A549 (cell line): ENCODE data around the gene TRABD. TPM values are rescaled to one million over a fixed set of nuclear protein-coding genes. Genes with fewer than 3 reads are reported as not detected.

ENCODE experiments used
- HOXB13 ChIP-seq: fragments of 250-450 bp; sonication (Bioruptor Pico); IDR thresholded peaks from 2 replicates; pipeline ENCODE4 v1.5.0; 2020; ENCODE audit warnings: low read depth, mild to moderate bottlenecking, moderate library complexity
- REST ChIP-seq: fragments of 200-600 bp; sonication (generic); IDR thresholded peaks from 2 replicates; pipeline ENCODE4 v1.6.1; 2016; ENCODE audit warnings: antibody characterized with exemption, mild to moderate bottlenecking, moderate library complexity
- TP53 ChIP-seq: fragments of 250-450 bp; sonication (Bioruptor Pico); IDR thresholded peaks from 2 replicates; pipeline ENCODE4 v1.5.0; 2021; ENCODE audit warnings: mild to moderate bottlenecking, moderate library complexity
- polyA plus RNA-seq, 4 experiments: library from polyadenylated mRNA; depleted of rRNA in 3 of 4; stranded (reverse); fragments of >200 nt; fragmentation: RNase III in 1 of 4; extraction: RNeasy Plus Mini Kit Qiagen cat#74134 plus additional on column Dnase treatment in 1 of 4; gene quantifications; 2 replicates in 3 of 4; 3 replicates in 1 of 4; pipeline ENCODE4 v1.2.3, GENCODE V29; 2011 to 2017
- TF ChIP-seq, protein P1 (sequence below): IDR thresholded peaks from 2 replicates; pipeline ENCODE4 v1.6.1; 2012

Gene TRABD
- polyA plus RNA-seq, 2 of the 4 experiments (the other 2 are of a cell fraction), result 14.8 to 30.4 TPM

GRCh38 chr22:50248196-50249081, 62.7 kb downstream of the TRABD start (continued):
- TF ChIP-seq, protein P1, sequence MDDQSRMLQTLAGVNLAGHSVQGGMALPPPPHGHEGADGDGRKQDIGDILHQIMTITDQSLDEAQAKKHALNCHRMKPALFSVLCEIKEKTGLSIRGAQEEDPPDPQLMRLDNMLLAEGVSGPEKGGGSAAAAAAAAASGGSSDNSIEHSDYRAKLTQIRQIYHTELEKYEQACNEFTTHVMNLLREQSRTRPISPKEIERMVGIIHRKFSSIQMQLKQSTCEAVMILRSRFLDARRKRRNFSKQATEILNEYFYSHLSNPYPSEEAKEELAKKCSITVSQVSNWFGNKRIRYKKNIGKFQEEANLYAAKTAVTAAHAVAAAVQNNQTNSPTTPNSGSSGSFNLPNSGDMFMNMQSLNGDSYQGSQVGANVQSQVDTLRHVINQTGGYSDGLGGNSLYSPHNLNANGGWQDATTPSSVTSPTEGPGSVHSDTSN, result no peak
- TF ChIP-seq HOXB13 (CRISPR knock-in tag), result no peak
- no peak for TF ChIP-seq TP53 (CRISPR knock-in tag)
- TF ChIP-seq REST, result no peak
- TF ChIP-seq, all 56 proteins: peak for 0

Other genes starting within 250 kb of the TRABD start
- 3.8 and 4.4 TPM in 2 replicates for gene PIM3, start 225.1 kb upstream of the TRABD start, polyA plus RNA-seq (2011; rRNA removed)
- 10.3 to 11.3 TPM (median 11.2 TPM) in 3 replicates for gene PIM3, start 225.1 kb upstream of the TRABD start, polyA plus RNA-seq (2017; fragmentation: RNase III; extraction: RNeasy Plus Mini Kit Qiagen cat#74134 plus additional on column Dnase treatment)
- 0.03 TPM in 1 of 2 replicates, not detected in the other for gene IL17REL, start 173.1 kb upstream of the TRABD start, polyA plus RNA-seq (2011; rRNA removed)
- 0.06 to 0.08 TPM (median 0.07 TPM) in 3 replicates for gene IL17REL, start 173.1 kb upstream of the TRABD start, polyA plus RNA-seq (2017; fragmentation: RNase III; extraction: RNeasy Plus Mini Kit Qiagen cat#74134 plus additional on column Dnase treatment)
- gene TTLL8, start 127.6 kb upstream of the TRABD start, polyA plus RNA-seq (2011; rRNA removed), result not detected in 2 replicates
- not detected in 3 replicates for gene TTLL8, start 127.6 kb upstream of the TRABD start, polyA plus RNA-seq (2017; fragmentation: RNase III; extraction: RNeasy Plus Mini Kit Qiagen cat#74134 plus additional on column Dnase treatment)
- gene MLC1, start 100.5 kb upstream of the TRABD start, polyA plus RNA-seq (2011; rRNA removed), result not detected in 2 replicates
- not detected in 3 replicates for gene MLC1, start 100.5 kb upstream of the TRABD start, polyA plus RNA-seq (2017; fragmentation: RNase III; extraction: RNeasy Plus Mini Kit Qiagen cat#74134 plus additional on column Dnase treatment)
- gene MOV10L1, start 95.9 kb upstream of the TRABD start, polyA plus RNA-seq (2011; rRNA removed), result 0.04 TPM in 1 of 2 replicates, not detected in the other
- gene MOV10L1, start 95.9 kb upstream of the TRABD start, polyA plus RNA-seq (2017; fragmentation: RNase III; extraction: RNeasy Plus Mini Kit Qiagen cat#74134 plus additional on column Dnase treatment), result 0.04 to 0.30 TPM in 2 of 3 replicates, not detected in the other
- gene PANX2, start 15.2 kb upstream of the TRABD start, polyA plus RNA-seq (2011; rRNA removed), result 1.5 and 1.6 TPM in 2 replicates
- 3.9 to 4.4 TPM (median 4.3 TPM) in 3 replicates for gene PANX2, start 15.2 kb upstream of the TRABD start, polyA plus RNA-seq (2017; fragmentation: RNase III; extraction: RNeasy Plus Mini Kit Qiagen cat#74134 plus additional on column Dnase treatment)
- gene SELENOO, start 15.1 kb downstream of the TRABD start, polyA plus RNA-seq (2011; rRNA removed), result 7.8 and 8.1 TPM in 2 replicates
- gene SELENOO, start 15.1 kb downstream of the TRABD start, polyA plus RNA-seq (2017; fragmentation: RNase III; extraction: RNeasy Plus Mini Kit Qiagen cat#74134 plus additional on column Dnase treatment), result 11.3 to 14.7 TPM (median 13.7 TPM) in 3 replicates
- 6.5 and 7.2 TPM in 2 replicates for gene TUBGCP6, start 59.1 kb downstream of the TRABD start, polyA plus RNA-seq (2011; rRNA removed)
- gene TUBGCP6, start 59.1 kb downstream of the TRABD start, polyA plus RNA-seq (2017; fragmentation: RNase III; extraction: RNeasy Plus Mini Kit Qiagen cat#74134 plus additional on column Dnase treatment), result 13.3 to 14.3 TPM (median 14.2 TPM) in 3 replicates
- gene HDAC10, start 65.4 kb downstream of the TRABD start, polyA plus RNA-seq (2011; rRNA removed), result 2.4 and 2.5 TPM in 2 replicates
- gene HDAC10, start 65.4 kb downstream of the TRABD start, polyA plus RNA-seq (2017; fragmentation: RNase III; extraction: RNeasy Plus Mini Kit Qiagen cat#74134 plus additional on column Dnase treatment), result 10.1 to 14.0 TPM (median 12.0 TPM) in 3 replicates
- 12.5 and 13.5 TPM in 2 replicates for gene MAPK12, start 75.8 kb downstream of the TRABD start, polyA plus RNA-seq (2011; rRNA removed)
- 24.1 to 26.0 TPM (median 25.8 TPM) in 3 replicates for gene MAPK12, start 75.8 kb downstream of the TRABD start, polyA plus RNA-seq (2017; fragmentation: RNase III; extraction: RNeasy Plus Mini Kit Qiagen cat#74134 plus additional on column Dnase treatment)
- gene MAPK11, start 84.5 kb downstream of the TRABD start, polyA plus RNA-seq (2011; rRNA removed), result 1.6 and 3.0 TPM in 2 replicates
- gene MAPK11, start 84.5 kb downstream of the TRABD start, polyA plus RNA-seq (2017; fragmentation: RNase III; extraction: RNeasy Plus Mini Kit Qiagen cat#74134 plus additional on column Dnase treatment), result 5.5 to 7.4 TPM (median 5.7 TPM) in 3 replicates
- 24.6 and 32.4 TPM in 2 replicates for gene PLXNB2, start 121.7 kb downstream of the TRABD start, polyA plus RNA-seq (2011; rRNA removed)
- gene PLXNB2, start 121.7 kb downstream of the TRABD start, polyA plus RNA-seq (2017; fragmentation: RNase III; extraction: RNeasy Plus Mini Kit Qiagen cat#74134 plus additional on column Dnase treatment), result 64.4 to 67.2 TPM (median 65.0 TPM) in 3 replicates
- 1.6 and 1.7 TPM in 2 replicates for gene DENND6B, start 141.1 kb downstream of the TRABD start, polyA plus RNA-seq (2011; rRNA removed)
- 1.7 to 2.3 TPM (median 1.9 TPM) in 3 replicates for gene DENND6B, start 141.1 kb downstream of the TRABD start, polyA plus RNA-seq (2017; fragmentation: RNase III; extraction: RNeasy Plus Mini Kit Qiagen cat#74134 plus additional on column Dnase treatment)
- gene PPP6R2, start 157.4 kb downstream of the TRABD start, polyA plus RNA-seq (2011; rRNA removed), result 9.5 and 9.6 TPM in 2 replicates
- 13.2 to 15.1 TPM (median 14.7 TPM) in 3 replicates for gene PPP6R2, start 157.4 kb downstream of the TRABD start, polyA plus RNA-seq (2017; fragmentation: RNase III; extraction: RNeasy Plus Mini Kit Qiagen cat#74134 plus additional on column Dnase treatment)